HepG2 (cell line): ENCODE results near the gene SLITRK5.

Experiments
- DPF2 ChIP-seq: sonication (generic); formaldehyde crosslinking; IDR thresholded peaks from 2 replicates; pipeline ENCODE4 v1.4.0; 2020; ENCODE audit warnings: mild to moderate bottlenecking, low read depth, missing genetic modification reagents, borderline replicate concordance
- FOXJ3 ChIP-seq: sonication (generic); formaldehyde crosslinking; IDR thresholded peaks from 2 replicates; pipeline ENCODE4 v1.4.0; 2020; ENCODE audit warnings: missing genetic modification reagents, mild to moderate bottlenecking, borderline replicate concordance
- HIVEP1 ChIP-seq: sonication (generic); formaldehyde crosslinking; IDR thresholded peaks from 2 replicates; pipeline ENCODE4 v1.4.0; 2020; ENCODE audit warnings: mild to moderate bottlenecking, missing genetic modification reagents
- ISX ChIP-seq: sonication (generic); formaldehyde crosslinking; conservative IDR thresholded peaks from 2 replicates; pipeline ENCODE4 v1.5.0; 2020; ENCODE audit warnings: missing genetic modification reagents
- KLF12 ChIP-seq: sonication (generic); formaldehyde crosslinking; IDR thresholded peaks from 2 replicates; pipeline ENCODE4 v1.4.0; 2020; ENCODE audit warnings: missing genetic modification reagents, borderline replicate concordance
- NFE2L2 ChIP-seq: fragments of 150-350 bp; IDR thresholded peaks from 2 replicates; pipeline ENCODE4 v1.6.1; 2014; ENCODE audit warnings: low read length
- RAD21 ChIP-seq: fragments of 450-650 bp; formaldehyde crosslinking; IDR thresholded peaks from 2 replicates; pipeline ENCODE4 v1.5.0; 2020; ENCODE audit warnings: mild to moderate bottlenecking
- RAD51 ChIP-seq: fragments of 450-650 bp; IDR thresholded peaks from 2 replicates; pipeline ENCODE4 v1.6.1; 2016; ENCODE audit warnings: borderline replicate concordance
- TARDBP ChIP-seq: sonication (generic); formaldehyde crosslinking; IDR thresholded peaks from 2 replicates; pipeline ENCODE4 v1.8.0; 2022; ENCODE audit warnings: mild to moderate bottlenecking, missing genetic modification reagents
- ZSCAN21 ChIP-seq: sonication (generic); formaldehyde crosslinking; IDR thresholded peaks from 2 replicates; pipeline ENCODE4 v1.8.0; 2022; ENCODE audit warnings: mild to moderate bottlenecking, missing genetic modification reagents, moderate library complexity, borderline replicate concordance
- TF ChIP-seq, protein P1 (sequence below): sonication (generic); formaldehyde crosslinking; IDR thresholded peaks from 2 replicates; pipeline ENCODE4 v1.5.0; 2020; ENCODE audit warnings: mild to moderate bottlenecking, missing genetic modification reagents, moderate library complexity
- TF ChIP-seq, protein P2 (sequence below), 2 experiments: IDR thresholded peaks; 2 replicates each; pipeline ENCODE4 v1.6.1; 2011 to 2012; ENCODE audit warnings: low read length in 2 of 2, borderline replicate concordance in 1 of 2, low read depth in 1 of 2, mild to moderate bottlenecking in 1 of 2, moderate library complexity in 1 of 2
- TF ChIP-seq, protein P3 (sequence below): sonication (generic); formaldehyde crosslinking; IDR thresholded peaks from 2 replicates; pipeline ENCODE4 v1.4.0; 2020; ENCODE audit warnings: missing genetic modification reagents, borderline replicate concordance
- TF ChIP-seq, protein P4 (sequence below): IDR thresholded peaks from 2 replicates; pipeline ENCODE4 v1.6.1; 2012; ENCODE audit warnings: low read length, improper control_type of control experiment

DNA sequence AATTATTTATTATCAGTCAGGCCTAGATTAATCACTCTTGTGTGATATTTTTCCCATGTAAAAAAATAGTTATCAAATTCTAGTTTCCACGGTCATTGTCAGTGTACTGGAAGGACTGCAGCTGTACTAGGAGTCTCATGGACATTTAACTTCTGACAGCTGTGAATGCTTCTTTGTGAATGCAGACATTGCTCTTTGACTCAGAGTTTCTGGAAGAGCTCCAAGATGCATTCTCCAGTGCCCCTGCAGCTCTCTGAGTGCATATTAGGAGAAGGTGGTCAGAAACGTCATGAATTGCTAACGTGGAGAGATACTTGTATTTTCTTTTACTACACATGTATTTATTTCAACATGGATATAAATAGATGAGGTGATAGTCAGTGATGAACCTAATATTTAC is 9.7 kb upstream of the SLITRK5 start:
- TF ChIP-seq HIVEP1 (CRISPR knock-in tag) (no peak), NFE2L2 (no peak), KLF12 (CRISPR knock-in tag) (no peak), ISX (CRISPR knock-in tag) (no peak), RAD51 (no peak), RAD21 (CRISPR knock-in tag) (no peak), ZSCAN21 (CRISPR knock-in tag) (no peak), FOXJ3 (CRISPR knock-in tag) (no peak), TARDBP (no peak), DPF2 (no peak)
- TF ChIP-seq, protein P1, sequence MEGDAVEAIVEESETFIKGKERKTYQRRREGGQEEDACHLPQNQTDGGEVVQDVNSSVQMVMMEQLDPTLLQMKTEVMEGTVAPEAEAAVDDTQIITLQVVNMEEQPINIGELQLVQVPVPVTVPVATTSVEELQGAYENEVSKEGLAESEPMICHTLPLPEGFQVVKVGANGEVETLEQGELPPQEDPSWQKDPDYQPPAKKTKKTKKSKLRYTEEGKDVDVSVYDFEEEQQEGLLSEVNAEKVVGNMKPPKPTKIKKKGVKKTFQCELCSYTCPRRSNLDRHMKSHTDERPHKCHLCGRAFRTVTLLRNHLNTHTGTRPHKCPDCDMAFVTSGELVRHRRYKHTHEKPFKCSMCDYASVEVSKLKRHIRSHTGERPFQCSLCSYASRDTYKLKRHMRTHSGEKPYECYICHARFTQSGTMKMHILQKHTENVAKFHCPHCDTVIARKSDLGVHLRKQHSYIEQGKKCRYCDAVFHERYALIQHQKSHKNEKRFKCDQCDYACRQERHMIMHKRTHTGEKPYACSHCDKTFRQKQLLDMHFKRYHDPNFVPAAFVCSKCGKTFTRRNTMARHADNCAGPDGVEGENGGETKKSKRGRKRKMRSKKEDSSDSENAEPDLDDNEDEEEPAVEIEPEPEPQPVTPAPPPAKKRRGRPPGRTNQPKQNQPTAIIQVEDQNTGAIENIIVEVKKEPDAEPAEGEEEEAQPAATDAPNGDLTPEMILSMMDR (CRISPR knock-in tag) = no peak
- TF ChIP-seq, protein P2, sequence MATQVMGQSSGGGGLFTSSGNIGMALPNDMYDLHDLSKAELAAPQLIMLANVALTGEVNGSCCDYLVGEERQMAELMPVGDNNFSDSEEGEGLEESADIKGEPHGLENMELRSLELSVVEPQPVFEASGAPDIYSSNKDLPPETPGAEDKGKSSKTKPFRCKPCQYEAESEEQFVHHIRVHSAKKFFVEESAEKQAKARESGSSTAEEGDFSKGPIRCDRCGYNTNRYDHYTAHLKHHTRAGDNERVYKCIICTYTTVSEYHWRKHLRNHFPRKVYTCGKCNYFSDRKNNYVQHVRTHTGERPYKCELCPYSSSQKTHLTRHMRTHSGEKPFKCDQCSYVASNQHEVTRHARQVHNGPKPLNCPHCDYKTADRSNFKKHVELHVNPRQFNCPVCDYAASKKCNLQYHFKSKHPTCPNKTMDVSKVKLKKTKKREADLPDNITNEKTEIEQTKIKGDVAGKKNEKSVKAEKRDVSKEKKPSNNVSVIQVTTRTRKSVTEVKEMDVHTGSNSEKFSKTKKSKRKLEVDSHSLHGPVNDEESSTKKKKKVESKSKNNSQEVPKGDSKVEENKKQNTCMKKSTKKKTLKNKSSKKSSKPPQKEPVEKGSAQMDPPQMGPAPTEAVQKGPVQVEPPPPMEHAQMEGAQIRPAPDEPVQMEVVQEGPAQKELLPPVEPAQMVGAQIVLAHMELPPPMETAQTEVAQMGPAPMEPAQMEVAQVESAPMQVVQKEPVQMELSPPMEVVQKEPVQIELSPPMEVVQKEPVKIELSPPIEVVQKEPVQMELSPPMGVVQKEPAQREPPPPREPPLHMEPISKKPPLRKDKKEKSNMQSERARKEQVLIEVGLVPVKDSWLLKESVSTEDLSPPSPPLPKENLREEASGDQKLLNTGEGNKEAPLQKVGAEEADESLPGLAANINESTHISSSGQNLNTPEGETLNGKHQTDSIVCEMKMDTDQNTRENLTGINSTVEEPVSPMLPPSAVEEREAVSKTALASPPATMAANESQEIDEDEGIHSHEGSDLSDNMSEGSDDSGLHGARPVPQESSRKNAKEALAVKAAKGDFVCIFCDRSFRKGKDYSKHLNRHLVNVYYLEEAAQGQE (IDR thresholded peaks at IDR 0.05; ENCODE audit: borderline replicate concordance in 1 of 2, low read depth in 1 of 2, low read length in 2 of 2) = no peak
- TF ChIP-seq, protein P3, sequence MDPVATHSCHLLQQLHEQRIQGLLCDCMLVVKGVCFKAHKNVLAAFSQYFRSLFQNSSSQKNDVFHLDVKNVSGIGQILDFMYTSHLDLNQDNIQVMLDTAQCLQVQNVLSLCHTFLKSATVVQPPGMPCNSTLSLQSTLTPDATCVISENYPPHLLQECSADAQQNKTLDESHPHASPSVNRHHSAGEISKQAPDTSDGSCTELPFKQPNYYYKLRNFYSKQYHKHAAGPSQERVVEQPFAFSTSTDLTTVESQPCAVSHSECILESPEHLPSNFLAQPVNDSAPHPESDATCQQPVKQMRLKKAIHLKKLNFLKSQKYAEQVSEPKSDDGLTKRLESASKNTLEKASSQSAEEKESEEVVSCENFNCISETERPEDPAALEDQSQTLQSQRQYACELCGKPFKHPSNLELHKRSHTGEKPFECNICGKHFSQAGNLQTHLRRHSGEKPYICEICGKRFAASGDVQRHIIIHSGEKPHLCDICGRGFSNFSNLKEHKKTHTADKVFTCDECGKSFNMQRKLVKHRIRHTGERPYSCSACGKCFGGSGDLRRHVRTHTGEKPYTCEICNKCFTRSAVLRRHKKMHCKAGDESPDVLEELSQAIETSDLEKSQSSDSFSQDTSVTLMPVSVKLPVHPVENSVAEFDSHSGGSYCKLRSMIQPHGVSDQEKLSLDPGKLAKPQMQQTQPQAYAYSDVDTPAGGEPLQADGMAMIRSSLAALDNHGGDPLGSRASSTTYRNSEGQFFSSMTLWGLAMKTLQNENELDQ (CRISPR knock-in tag) = no peak
- TF ChIP-seq, protein P4, sequence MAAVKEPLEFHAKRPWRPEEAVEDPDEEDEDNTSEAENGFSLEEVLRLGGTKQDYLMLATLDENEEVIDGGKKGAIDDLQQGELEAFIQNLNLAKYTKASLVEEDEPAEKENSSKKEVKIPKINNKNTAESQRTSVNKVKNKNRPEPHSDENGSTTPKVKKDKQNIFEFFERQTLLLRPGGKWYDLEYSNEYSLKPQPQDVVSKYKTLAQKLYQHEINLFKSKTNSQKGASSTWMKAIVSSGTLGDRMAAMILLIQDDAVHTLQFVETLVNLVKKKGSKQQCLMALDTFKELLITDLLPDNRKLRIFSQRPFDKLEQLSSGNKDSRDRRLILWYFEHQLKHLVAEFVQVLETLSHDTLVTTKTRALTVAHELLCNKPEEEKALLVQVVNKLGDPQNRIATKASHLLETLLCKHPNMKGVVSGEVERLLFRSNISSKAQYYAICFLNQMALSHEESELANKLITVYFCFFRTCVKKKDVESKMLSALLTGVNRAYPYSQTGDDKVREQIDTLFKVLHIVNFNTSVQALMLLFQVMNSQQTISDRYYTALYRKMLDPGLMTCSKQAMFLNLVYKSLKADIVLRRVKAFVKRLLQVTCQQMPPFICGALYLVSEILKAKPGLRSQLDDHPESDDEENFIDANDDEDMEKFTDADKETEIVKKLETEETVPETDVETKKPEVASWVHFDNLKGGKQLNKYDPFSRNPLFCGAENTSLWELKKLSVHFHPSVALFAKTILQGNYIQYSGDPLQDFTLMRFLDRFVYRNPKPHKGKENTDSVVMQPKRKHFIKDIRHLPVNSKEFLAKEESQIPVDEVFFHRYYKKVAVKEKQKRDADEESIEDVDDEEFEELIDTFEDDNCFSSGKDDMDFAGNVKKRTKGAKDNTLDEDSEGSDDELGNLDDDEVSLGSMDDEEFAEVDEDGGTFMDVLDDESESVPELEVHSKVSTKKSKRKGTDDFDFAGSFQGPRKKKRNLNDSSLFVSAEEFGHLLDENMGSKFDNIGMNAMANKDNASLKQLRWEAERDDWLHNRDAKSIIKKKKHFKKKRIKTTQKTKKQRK = no peak
